Activated CD8-positive, alpha-beta memory T cell treated with anti-CD3 and anti-CD28 coated beads for 1 hour (primary cell): Measurements from ENCODE around the gene POGLUT2.

Experiments
- DNase-seq, 2 donors: peaks; one replicate each; pipeline ENCODE4 v3.0.0-alpha.2; 2020; ENCODE audit warnings: low read depth in 1 of 2; ENCODE audit errors: extremely low read depth in 1 of 2

Gene POGLUT2

DNA sequence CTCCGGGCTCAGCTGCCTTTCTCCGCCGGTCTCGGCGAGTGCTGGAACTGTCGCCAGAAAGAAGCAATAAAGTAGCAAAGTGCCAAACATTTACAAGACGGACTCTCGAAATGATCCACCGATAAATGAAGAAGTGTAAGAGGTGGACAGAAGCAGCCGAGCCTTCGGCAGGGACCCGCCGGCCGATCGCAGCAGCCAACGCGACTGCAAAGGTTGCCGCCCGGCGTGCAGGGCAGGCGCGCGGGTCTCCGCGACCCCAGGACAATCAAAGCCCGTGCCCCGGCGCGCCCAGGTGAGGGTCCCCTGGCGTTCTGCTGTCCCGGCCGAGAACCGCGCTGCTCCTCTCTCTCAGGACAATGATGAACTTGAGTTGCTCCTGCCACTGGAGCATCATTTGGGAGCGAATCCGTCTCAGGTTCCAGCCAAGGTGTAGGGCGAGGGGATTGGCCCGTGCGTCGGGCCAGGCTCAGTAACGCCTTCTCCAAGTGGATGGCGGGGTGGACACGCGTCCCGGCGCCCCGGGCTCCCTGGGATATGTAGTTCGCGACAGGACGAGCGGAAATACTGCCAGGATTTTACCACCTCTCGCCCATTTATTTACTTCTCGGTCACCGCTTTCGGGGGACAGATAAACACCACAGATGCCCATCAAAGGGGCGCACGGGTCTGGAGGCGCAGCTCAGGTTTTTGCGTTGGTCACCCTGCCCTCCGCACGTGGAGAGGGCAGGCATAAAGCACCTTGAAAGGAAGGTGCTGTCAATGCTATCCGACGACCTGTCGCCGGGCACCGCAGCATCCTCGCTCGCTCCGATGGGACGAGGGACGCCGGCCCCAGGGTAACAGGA is at the start of gene POGLUT2, which contains the start of gene BIVM:
Gene POGLUT2, minus strand, starts transcription at position 396 of the 845 bp plus-strand sequence. Its CDS starts 306 bp downstream, at position 90.
Gene BIVM, plus strand, starts transcription at position 539 of the 845 bp plus-strand sequence. CDS start 8,149 bp downstream, outside the sequence.
- peak; percentile 34 to 54 for DNase-seq

DNA sequence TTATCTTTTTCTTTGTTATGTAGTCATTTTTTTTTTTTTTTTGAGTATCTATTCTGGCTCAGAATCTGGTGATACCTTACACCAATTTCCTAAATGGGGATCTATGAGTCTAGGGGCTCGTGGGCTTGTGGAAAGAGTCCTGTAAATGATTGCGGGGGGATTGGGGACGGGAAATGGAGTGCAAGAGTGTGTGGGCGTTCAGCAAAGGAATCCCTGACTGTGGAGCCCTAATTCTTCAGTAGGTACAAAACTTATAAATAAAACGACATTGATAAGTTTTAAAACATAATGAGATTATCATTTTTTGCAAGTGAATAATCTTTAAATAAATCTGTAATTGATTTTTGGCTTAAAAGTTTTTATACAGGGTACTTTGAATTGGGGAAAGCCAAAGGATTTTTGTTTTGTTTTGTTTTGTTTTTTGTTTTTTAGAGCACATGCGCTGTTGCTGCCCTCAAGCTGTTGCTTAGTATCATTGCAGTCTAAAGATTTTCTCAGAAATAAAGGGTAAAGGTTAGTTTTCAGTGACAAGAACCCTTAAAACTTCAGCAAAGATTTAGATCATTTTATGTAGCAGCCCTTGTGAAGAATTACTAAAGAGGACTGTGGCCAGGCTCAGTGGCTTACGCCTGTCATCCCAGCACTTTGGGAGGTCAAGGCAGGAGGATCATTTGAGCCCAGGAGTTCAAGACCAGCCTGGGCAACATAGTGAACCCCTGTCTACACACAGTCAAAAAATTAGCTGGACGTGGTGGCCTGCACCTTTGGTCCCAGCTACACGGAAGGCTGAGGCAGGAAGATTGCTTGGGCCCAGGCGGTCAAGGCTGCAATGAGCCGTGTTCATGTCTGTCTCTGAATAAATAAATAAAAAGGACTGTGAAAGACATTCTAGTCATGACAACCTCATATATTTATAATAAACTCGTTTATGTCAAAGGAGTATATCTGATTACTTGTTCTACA is 48.8 kb upstream of the POGLUT2 start:
- no peak for DNase-seq

DNA sequence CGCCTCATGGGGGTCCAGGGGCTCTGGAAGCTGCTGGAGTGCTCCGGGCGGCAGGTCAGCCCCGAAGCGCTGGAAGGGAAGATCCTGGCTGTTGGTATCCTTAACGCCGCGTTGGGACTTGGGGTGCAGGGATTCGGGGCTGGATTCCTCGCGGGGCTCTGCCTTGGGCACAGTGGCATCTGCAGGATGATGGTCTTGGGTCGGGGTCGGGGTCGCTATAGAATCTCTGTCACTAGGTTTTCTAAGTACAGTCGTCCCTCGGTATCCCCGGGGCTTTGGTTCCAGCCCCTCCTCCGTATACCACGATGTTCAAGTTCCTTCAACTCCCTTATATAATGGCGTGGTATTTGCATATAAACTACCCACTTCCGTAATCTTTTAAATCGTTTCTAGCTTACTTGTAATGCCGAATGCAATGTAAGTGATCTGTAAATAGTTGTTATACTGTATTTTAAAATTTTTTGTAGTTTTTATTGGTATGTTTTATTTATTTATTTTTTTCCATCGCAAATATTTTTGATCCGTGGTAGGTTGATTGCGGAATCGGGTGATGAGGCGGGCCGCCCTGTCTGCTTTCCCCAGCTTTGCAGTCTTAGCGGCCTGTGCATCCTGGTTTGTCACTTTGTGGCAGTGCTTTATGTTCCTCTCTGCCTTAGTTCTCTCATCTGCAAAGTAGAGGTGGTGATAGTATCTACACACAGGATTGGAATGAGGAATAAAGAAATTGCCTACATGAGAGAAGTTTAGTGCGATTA is 47.7 kb upstream of the POGLUT2 start:
- peak in 1 of 2 donors; percentile 13 for DNase-seq

DNA sequence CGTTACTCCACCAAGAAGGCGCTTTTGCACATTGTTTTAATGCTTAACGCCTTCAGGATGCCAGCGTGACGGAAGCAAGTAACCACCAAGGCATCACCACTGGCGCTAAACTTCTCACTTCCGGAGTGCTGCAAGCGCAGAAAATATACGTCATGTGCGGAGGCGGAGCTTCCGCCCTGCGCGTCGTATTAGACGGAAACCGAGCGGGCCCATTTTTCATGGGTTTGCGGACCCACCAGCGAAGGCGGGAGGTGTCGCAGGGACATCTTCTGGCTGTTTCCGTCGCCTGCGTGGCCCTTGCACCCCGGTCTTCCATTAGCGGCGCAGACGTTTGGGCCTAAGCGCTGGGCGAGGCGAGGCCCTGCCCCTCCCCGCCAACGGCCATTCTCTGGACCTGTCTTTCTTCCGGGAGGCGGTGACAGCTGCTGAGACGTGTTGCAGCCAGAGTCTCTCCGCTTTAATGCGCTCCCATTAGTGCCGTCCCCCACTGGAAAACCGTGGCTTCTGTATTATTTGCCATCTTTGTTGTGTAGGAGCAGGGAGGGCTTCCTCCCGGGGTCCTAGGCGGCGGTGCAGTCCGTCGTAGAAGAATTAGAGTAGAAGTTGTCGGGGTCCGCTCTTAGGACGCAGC is 47.0 kb upstream of the POGLUT2 start, which contains the start of gene ERCC5:
Gene ERCC5, plus strand, starts transcription at position 403 of the 631 bp plus-strand sequence. CDS start 235 bp downstream, outside the sequence.
- DNase-seq: peak; percentile 88 to 89

DNA sequence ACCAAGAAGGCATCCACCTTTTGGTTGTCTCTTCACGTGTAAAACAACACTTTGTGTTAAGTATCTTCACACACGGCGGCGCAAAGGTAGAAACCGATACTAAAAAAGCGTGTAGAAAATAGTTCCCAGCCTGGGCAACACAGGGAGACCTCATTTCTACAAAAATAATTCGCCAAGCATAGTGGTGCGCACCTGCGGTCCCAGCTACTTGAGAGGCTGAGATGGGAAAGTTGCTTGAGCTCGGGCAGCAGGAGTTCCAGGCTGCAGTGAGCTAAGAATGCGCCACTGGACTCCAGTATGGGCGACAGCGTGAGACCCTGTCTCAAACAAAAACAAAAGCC is 46.5 kb upstream of the POGLUT2 start:
- DNase-seq: no peak

DNA sequence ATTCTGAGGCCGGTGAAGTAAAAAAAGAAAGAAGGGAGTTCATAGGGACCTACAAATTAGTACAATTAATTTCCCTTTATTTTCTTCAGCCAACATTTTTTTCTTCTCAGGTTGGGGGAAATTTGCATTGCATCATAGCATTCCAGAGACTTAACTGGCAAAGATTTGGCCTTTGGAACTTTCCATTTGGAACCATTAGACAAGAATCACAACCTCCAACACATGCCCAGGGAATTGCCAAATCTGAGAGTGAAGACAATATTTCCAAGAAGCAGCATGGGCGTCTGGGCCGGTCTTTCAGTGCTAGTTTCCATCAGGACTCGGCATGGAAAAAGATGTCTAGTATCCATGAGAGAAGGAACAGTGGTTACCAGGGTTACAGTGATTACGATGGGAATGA is 40.7 kb upstream of the POGLUT2 start:
- DNase-seq: no peak

DNA sequence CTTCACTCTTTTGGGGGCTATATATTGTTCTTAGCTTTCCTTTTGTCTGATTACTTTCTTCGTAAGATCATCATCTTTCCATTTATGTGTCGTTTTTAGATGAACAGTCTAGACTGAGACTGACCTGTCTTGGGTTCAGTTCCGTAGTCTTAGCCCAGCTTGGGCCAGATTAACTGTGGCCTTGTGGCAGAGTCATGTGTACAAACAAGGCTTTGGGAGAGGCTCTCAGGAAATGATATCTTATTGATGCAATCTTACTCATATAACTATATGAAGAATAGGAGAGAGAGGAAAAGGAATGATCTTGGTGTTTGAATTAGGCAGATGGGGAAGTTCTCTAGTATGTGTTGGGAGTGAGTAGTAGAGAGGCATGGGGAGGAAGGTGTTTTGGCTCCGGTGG is 40.2 kb upstream of the POGLUT2 start:
- no peak for DNase-seq

DNA sequence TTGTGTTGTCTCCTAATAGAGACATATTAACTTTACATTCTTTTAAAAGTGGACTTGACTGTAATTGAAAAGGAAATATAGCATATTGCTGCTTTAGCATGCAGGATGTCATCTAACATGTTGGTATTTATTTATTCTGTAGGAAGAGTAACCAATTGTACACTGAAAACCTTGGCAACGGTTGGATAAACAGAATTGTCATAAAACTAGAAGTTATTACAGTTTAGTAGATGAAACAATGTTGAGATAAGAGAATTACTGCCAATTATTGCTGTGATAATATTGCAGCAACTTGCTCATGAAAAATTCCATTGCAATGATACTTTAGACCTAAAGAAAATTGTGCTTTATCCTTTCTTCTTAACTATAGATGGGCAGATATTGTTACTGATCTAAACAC is 39.5 kb upstream of the POGLUT2 start:
- DNase-seq: no peak

DNA sequence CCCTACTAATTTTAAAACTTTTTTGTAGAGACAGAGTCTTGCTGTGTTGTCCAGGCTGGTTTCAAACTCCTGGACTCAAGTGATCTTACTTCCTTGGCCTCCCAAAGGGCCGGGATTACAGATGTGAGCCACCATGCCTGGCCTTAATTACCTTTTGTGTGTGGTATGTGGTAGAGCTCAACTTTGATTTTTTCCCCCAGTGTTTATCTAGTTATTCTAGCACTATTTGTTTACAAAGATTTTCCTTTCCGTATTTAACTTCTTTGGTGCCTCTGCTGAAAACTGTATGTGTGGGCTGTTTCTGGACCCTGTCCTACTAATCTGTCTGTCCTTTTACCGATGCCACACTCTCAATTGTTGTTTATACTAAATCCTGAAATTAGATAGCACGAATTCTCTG is 37.7 kb upstream of the POGLUT2 start:
- no peak for DNase-seq

DNA sequence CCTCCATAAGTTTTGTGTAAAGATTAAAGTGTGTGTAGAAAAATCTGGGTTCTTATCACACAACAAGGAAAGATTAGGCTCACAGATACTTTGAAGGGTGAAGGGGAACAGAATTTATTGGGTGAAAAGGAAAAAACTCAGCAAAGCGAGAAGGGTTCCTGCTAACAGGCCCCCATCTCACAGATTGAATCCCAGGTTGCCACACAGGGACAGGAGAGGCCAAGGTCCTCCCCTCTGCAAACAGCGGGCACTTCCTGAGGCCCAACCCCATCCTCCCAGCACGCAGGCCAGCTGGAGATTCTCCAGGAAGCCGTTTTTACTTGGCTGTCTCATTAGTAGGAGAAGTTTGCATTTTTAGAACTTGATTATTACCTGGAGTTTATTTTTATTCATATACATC is 31.9 kb upstream of the POGLUT2 start:
- DNase-seq: no peak

DNA sequence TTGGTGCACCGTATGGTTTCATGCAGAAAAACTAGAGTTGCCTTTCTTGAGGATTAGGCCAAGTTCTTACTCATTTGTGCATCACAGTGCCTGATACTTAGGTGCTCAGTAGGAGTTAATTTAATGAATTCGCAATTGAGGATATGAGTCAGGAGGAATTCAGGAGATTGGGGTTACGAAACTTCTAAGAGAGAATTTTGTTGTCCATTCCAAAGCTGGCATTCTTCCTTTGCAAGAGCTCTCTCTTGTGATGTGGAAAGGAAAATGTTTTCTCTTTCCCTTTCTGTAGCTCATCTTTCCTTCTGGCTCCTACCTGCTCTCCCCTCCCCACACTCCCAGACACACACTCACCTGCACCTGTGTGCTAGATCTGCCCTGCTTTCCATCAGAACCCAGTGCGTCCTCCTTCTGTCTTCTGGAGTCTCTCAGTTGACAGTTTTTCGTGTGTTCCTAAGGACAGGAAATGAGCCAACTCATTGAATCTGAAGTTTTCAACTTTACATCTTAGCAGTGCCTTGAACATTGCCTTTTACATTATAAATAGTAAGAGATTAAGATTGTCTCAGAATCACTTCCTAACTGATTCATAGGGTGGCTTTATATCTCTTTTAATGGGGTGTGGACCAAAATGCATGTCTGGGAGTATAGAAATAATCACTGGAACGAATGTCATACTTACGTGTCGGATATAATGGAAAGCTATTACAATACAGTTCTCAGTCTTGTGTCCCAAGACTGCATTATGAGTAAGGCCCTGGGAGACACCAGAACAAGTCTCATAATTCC is 27.3 kb upstream of the POGLUT2 start:
- DNase-seq: no peak

DNA sequence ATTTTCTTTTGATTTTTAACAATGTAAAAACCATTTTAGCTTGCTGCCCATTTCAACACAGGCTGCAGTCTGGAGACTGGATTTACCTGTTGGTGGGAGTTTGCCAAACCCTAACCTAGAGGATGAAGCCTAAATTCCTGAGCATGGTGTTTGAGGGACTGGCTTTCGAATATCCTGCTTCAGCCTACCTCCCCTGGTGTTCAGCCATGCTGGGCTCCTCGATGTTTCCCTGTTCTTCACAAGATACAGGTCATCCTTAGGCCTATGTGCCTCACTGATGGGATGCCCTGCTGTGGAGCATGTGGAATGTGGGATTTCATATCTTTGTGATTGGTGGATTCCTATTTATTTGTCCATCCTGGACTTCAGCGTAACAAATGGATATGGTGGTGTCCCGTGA is 26.6 kb upstream of the POGLUT2 start:
- DNase-seq: no peak

DNA sequence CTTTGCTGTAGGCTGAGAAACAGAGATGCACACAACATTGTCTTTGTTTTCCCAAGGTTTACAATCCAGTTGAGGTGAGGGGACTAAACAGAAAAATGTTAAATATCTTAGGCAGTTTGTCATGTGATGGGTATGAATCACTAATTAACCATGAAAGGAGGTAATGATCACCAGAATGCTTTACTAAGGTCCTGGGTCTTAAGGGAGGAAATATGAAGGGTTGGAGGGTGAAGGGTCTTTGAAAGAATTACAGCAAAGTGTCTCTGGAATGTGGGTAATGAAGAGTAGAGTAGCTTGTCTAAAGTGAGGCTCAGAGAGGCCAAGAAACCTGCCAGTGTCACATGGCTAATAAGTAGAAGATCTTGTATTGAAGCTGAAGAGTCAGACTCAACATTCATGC is 19.1 kb upstream of the POGLUT2 start:
- DNase-seq: no peak

DNA sequence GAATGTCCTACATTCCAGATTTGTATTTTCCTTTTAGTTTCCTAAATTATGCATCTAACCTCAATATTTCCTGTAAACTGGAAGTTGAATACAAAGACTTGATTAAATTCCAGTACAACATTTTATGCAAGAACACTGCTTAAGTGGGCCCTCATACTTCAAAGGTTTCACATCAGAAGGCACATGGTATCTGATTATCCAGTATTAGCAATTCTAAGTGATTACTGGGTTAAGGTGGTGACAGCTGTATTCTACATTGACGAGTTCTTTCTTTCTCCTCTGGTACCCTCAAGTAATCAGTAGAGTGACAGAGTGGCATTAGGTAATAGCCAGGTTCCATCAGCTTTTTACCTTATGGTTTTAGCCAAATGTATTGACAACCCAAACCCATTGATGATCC is 18.5 kb upstream of the POGLUT2 start:
- no peak for DNase-seq

DNA sequence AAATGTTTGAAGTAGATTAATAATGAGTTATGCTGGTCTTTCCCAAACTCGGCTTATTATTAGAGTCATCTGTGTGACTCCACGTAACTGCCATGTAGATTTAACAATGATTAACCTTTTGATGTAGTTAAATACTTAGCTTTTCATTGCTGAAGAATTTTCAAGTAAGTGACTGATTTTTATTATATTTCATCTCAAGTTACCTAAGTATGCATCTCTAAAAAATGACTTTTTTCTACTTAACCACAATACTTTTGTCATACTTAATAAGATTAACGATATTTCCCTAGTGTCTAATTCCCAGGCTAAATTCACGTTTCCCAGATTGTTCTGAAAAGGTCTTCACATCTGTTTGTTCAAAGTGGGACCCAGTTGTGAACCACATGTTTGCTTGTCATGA is 17.9 kb upstream of the POGLUT2 start:
- DNase-seq: no peak

DNA sequence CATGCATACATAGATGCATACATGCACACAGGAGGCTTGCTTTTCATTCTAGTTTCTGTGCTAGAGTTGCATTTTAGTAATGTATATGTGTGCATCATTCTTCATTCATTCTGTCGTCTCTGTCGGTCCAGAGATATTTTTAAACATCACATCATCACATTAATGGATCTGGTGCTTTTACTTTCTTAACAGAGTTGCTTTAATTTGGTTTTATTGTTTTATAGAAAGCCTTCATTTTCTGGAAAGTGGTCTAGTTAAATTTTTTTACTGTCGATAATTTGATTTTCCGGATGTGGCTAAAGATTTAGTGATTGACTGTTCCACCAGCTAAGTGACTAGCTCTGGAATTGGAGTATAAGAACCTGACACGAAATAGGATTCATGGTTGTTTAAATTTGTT is 17.0 kb upstream of the POGLUT2 start:
- no peak for DNase-seq

DNA sequence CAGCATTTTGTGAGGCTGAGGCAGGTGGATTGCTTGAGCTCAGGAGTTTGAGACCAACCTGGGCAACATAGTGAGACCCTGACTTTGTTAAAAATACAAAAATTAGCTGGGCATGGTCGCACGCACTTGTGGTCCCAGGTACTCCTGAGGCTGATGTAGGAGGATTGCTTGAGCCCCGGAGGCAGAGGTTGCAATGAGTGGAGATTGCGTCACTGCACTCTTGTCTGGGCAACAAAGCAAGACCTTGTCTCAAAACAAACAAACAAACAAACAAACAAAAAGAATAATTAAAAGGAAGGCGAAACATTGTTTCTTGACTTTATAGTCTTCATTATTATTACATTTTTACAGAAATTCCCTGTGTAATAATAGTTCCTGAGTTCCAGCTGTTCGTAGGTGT is 16.0 kb upstream of the POGLUT2 start:
- DNase-seq: no peak

DNA sequence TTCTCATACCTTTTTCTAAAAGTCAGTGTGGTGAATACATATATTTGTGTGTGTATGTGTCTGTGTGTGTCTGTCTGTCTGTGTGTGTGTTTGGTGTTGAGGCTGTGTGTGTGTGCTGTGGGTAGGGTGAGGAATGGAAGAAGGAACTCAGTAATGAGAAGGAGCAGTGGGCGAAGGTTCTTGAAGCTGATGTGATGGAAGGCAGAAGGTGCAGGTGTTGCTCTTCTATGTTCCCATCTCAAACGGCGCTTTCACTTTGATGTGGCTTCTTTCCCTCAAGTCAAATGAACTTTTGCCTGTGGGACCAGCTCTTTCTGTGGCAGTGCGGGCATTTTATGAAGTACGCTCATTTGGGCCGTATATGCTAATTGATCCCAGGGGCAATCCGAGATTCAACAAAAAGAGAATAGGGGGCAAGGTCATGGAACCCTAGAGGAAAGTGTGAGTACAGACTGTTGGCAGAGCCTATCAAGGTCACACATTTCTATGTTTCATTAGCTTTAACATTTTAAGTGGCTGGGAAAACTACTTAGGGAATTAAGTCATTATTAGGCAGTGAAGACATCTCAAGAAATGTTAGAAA is 15.3 kb upstream of the POGLUT2 start:
- no peak for DNase-seq

DNA sequence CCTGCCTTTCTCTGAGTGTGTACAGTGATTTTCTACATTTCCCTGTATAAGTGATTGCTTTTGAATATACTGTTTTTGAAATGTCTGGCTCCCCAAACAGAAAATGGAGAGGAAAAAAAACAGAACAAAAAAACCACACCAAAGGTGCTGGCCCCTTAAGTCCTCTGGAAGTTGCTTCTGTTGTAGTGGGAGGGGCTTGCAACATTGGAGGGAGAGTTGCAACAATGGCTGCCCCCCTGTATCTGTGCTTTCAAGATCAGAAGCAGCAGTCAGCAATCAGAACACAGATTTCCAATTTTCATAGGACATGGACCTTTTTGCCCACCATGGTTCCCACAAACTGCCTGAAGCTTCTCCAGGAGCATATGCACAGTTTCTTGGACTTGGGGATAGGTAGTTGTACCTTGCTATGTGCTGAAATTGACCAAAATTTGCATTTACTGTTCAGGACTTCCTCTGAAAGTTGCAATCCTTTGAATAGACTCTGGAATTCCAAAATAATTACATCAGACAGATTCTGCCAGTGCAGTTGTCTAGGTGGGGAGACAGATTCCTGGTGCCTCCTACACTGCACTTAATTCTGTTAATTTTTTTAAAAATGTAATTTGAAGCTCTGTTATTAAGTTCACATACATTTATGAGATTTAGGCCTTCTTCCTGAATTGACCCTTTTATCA is 14.0 kb upstream of the POGLUT2 start:
- no peak for DNase-seq
